ENCODE measurements around the gene NDUFS3. TPM values are rescaled to one million over a fixed set of nuclear protein-coding genes. Genes with fewer than 3 reads are reported as not detected.
"Not testable (repeated sequence)": the region's sequence is repeated elsewhere in the genome, so short reads cannot be mapped to it uniquely, and the experiment has no call there.

Gene NDUFS3
- polyA plus RNA-seq (ENCODE audit: insufficient read length in 3 of 3) = 100 to 1,000 TPM; 162 to 168 (median 166) TPM

- peak; percentile 87 to 92 (median 89) for DNase-seq (ENCODE audit: low read depth in 3 of 3, low spot score in 2 of 3)
These were observed at the start of gene NDUFS3, which contains the start of gene KBTBD4 for GRCh38 chr11:47578524-47579494. NDUFS3 (plus strand) TSS chr11:47579074; CDS start chr11:47579092, 18 bp downstream. KBTBD4 (minus strand) TSS chr11:47578970; CDS start chr11:47578951, 19 bp downstream.

- no peak for DNase-seq (ENCODE audit: low read depth in 3 of 3, low spot score in 2 of 3)
These were observed 48.9 kb upstream of the NDUFS3 start for GRCh38 chr11:47529951-47530350.

- not testable (repeated sequence) for DNase-seq (ENCODE audit: low read depth in 3 of 3, low spot score in 2 of 3)
These were observed 48.2 kb upstream of the NDUFS3 start for GRCh38 chr11:47530721-47531120.

DNA sequence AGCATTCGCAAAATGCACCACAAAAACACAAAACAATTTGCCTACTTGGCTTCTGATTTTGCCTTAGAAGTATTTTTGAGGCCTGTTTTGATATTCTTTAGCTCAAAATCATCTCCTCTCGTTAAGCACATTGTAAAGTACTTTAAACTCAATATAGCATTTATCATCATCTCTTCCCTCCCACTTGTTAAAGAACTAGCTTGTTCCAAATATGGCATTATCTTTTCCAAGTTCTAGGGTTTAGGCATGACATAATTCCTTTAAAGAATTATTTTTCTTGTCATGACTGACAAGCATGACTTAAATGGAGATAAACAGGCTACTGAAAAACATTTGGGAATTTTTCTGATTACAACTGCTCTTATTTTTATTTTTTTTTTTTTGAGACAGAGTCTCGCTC, 47.2 kb upstream of the NDUFS3 start:
- DNase-seq (ENCODE audit: low read depth in 3 of 3, low spot score in 2 of 3) = no peak

DNA sequence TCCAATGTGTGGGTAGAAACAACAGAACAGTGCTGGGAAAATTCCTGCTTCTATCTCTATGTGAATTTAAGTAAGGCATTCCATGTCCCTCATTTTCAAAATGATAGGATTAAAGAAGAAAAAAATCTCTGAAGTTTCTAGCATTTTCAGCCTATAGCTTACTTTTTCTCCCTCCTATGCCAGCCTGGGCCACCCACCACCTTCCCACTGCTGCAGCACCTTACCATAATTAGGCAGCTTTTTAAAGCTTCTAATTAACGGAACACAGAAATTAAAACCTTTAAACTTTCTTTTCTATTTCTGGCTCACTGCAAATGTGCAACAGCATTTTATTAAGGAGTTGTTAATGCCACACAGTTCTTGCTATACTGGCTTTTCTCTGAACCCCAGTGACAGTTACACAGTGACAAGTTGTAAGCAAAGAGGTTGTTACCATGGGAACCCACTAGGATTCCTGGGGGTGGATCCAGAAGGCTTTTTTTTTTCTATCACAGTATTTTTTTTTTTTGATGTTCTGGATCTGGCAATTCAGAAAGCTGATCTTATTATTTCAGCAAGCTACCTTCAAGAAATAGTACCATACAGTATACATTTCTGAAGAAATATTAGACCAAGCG, 46.2 kb upstream of the NDUFS3 start:
- no peak for DNase-seq (ENCODE audit: low read depth in 3 of 3, low spot score in 2 of 3)

- DNase-seq (ENCODE audit: low read depth in 3 of 3, low spot score in 2 of 3) = no peak
These were observed 45.2 kb upstream of the NDUFS3 start for GRCh38 chr11:47533690-47534151.

GRCh38 chr11:47534704-47535251, 44.1 kb upstream of the NDUFS3 start:
- DNase-seq (ENCODE audit: low read depth in 3 of 3, low spot score in 2 of 3) = no peak

DNA sequence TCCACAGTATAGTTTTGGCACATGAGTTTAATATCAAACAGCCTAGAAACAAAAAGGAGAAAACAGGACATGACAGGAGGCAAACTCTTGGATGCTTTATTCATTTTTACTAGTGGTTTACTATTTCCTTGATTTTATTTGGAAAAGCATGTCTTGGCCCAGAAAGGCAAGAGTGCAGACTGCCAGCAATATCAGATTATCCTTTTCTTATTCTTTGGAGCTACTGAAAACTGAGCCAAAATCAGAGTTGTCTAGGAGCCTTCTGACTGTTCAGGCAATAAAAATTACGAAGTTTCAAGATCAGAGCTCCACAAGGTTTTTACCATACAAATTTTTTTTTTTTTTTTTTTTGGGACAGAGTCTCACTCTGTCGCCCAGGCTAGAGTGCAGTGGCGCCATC, 42.0 kb upstream of the NDUFS3 start:
- no peak for DNase-seq (ENCODE audit: low read depth in 3 of 3, low spot score in 2 of 3)

GRCh38 chr11:47538741-47539565, 39.9 kb upstream of the NDUFS3 start:
- DNase-seq (ENCODE audit: low read depth in 3 of 3, low spot score in 2 of 3) = no peak

GRCh38 chr11:47539681-47540039, 39.2 kb upstream of the NDUFS3 start:
- no peak for DNase-seq (ENCODE audit: low read depth in 3 of 3, low spot score in 2 of 3)

DNA sequence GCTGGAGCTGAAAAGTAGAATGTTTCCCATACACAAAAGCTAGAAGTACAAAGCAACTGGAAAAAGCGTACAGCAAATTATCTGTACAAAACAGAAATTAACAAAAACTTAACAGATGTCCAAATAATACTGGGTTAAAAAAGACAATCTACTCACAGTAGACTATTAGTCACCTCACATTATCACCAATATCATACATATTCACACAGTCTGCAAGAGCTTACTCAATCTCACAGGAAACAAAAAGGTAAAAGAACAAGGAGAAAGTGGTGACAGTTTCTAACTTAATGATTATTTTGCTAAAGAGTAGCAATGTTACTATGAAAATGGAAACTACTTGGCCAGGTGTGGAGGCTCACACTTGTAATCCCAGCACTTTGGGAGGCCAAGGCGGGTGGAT, 37.8 kb upstream of the NDUFS3 start:
- no peak for DNase-seq (ENCODE audit: low read depth in 3 of 3, low spot score in 2 of 3)

GRCh38 chr11:47545298-47545697, 33.6 kb upstream of the NDUFS3 start:
- DNase-seq (ENCODE audit: low read depth in 3 of 3, low spot score in 2 of 3) = no peak

DNA sequence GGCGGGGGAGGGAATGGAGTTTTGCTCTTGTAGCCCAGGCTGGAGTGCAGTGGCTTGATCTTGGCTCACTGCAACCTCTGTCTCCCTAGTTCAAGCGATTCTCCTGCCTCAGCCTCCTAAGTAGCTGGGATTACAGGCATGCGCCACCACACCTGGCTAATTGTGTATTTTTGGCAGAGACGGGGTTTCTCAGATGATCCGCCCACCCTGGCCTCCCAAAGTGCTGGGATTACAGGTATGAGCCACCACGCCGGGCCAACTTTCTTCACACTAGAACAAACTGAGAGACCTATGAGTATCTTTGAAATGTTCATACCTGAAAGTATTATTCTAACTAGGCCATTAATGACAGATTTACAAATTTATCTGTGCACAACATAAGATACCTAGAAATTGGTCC, 32.6 kb upstream of the NDUFS3 start:
- DNase-seq (ENCODE audit: low read depth in 3 of 3, low spot score in 2 of 3) = not testable (repeated sequence)

DNA sequence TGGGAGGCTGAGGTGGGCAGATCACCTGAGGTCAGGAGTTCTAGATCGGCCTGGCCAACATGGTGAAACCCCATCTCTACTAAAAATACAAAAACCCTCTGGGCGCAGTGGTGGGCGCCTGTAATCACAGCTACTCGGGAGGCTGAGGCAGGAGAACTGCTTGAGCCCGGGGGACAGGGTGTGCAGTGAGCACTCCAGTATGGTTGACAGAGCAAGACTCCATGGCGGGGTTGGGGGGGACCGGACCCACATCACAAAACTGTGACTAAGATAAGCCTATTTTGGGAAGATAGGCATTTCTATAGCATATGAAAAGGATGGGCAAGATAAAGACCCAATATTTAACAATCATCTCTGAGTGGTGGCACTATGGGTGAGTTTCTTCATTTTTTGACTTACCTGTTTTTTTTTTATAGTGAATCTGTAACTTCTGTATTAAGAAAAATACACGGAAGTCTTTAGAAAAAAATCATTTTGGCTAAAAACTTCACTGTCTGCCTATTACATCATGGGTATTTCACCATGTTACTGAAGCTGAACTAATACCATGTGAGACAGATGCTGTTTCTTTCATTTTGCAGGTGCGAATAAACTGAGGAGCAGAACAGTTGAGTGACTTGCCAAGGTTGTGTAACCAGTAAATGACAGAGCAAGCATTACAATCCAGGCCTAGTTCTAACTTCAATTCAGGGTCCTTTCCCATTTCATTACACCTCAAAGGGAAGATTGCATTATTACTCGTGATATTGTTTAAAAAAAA, 28.4 kb upstream of the NDUFS3 start:
- no peak for DNase-seq (ENCODE audit: low read depth in 3 of 3, low spot score in 2 of 3)

- DNase-seq (ENCODE audit: low read depth in 3 of 3, low spot score in 2 of 3) = no peak
These were observed 27.8 kb upstream of the NDUFS3 start for GRCh38 chr11:47551086-47551485.

GRCh38 chr11:47552056-47552565, 26.8 kb upstream of the NDUFS3 start:
- no peak for DNase-seq (ENCODE audit: low read depth in 3 of 3, low spot score in 2 of 3)

GRCh38 chr11:47552566-47553405, 26.1 kb upstream of the NDUFS3 start, which contains the start of gene CELF1:
CELF1 (minus strand) TSS chr11:47553132; CDS start chr11:47499523, 53,609 bp downstream.
- DNase-seq (ENCODE audit: low read depth in 3 of 3, low spot score in 2 of 3) = peak; percentile 66 to 87 (median 82)

DNA sequence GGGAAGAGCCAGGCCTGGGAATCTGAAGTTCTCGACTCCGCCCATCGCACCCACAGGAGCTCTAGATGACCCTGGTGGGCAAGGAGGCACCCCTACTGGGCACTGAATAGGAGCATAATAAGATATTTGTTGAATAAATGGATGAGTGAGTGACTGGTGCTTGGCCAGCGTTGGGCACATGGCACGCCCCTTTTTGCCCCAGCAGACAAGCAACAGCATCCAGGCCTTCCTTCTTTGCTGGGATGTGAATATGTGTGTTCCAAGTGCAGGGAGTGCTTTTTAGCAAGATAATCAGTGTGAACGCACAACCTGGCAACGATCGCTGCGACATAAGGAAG, 25.5 kb upstream of the NDUFS3 start:
- no peak for DNase-seq (ENCODE audit: low read depth in 3 of 3, low spot score in 2 of 3)

DNA sequence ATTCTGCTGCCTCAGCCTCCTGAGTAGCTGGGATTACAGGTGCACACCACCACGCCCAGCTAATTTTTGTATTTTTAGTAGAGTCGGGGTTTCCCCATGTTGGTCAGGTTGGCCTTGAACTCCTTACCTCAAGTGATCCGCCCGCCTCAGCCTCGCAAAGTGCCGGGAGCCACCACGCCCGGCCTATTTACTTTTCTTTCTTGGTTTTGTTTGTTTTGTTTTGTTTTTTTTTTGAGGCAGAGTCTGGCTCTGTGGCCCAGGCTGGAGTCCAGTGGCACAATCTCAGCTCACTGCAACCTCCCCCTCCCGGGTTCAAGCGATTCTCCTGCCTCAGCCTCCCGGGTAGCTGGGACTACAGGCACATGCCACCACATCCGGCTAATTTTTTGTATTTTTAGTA, 21.9 kb upstream of the NDUFS3 start:
- DNase-seq (ENCODE audit: low read depth in 3 of 3, low spot score in 2 of 3) = not testable (repeated sequence)
